Measurements from ENCODE around the gene WWC2.

WWC2 gene

GRCh38 chr4:183205193-183205592 is 106.1 kb downstream of the WWC2 start:
- no peak for DNase-seq

- DNase-seq = no peak
These were observed 106.7 kb downstream of the WWC2 start for GRCh38 chr4:183205709-183206108.

GRCh38 chr4:183211533-183211932 is 112.5 kb downstream of the WWC2 start:
- no peak for DNase-seq

GRCh38 chr4:183213996-183214395 is 114.9 kb downstream of the WWC2 start:
- DNase-seq = no peak

GRCh38 chr4:183214912-183215488 is 115.9 kb downstream of the WWC2 start:
- DNase-seq = no peak

GRCh38 chr4:183220236-183220635 is 121.2 kb downstream of the WWC2 start:
- no peak for DNase-seq

- DNase-seq = peak; percentile 10
These were observed 124.0 kb downstream of the WWC2 start for GRCh38 chr4:183223053-183223452.

GRCh38 chr4:183229397-183229796 is 130.3 kb downstream of the WWC2 start:
- DNase-seq = no peak

DNA sequence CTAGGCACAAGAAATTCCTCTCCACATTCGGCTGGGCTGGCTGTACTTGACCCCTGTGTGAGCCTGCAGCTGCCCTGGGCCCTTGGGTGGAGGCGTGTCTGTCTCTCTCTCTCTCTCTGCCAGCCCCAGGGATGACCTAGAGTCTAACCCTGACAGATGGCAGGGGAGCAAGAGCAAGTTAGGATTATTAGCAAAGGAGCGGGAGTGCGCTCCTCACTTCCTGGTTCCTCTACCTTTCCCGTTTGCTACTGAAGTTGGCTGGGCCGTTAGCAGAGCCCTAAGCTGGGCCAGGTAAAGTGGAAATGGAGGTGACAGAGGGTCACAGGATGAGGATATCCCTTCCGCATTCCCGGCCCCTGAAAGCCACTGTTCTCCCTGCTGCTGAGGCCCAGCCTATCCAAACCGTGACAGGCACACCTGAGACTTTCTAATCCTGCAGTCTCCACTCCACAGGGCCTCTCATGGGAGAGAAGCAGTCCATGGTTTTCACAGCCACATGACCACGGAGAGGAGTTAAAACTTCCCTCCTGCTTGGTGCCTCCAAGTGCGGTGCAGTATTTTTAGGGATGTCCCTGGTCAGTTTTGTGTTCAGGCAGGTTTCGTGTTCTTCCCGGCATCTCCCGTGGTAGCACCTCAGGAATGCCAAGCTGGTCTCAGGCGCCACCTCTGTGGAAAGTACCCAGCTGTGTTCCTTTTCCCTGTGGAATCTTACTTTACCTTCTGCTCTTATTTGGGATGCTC is 141.7 kb downstream of the WWC2 start:
- no peak for DNase-seq

GRCh38 chr4:183241322-183241640 is 142.2 kb downstream of the WWC2 start:
- DNase-seq = peak; percentile 92

DNA sequence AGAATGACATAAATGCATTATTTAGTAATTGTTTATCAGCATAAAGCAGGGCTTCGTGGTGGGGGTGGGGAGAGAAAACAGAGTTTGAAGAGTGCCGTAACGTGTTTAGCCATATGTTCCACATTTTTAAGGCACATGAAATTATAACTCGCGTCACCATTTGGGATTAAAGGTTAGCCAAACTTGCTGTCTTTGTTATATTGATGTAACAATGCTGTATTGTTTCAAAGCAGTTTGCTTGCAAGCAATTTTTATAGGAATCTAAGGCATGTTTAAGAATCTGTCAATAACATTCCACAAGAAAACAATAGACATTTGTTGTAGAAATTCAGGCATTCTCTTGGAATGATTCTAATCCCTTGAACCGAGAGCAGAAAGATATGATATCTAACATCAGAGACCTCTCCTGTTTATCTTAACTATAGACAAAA is 142.7 kb downstream of the WWC2 start:
- no peak for DNase-seq

DNA sequence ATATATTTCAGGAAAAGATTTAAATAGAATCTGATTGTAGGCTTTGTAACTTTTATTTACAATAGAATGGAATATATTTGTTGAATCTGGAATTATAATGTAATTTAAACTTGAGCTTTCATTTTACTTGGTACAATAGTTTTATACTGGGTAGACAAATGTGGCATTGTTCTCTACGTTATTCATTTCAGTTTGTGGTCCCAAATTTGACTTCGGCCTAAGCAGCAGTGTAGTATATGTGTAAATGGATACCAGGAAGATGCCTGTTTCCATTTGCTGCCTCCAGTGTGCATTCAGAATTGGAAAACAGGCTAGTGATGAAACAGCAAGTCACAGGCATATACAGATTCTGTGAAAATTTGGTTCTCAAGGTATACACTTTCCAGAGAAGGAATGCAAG is 143.2 kb downstream of the WWC2 start:
- no peak for DNase-seq

DNA sequence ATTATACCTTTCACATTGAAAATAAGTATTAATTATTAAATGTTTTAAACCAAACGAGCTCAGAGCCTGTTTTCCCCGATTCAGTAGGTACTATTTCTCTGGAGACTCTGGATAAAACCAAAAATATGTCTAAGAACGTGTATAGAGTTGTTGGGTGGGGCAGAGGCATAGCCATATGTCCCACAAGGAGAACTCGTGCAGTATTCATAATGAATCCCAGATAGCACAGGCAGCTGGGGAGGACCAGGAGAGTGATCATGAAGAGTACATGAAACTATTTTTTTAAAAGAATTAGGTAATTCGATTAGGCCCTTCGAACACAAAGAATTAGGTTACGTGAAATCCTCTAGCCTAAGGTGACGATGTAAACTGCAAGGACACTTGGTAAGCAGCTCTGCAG is 145.0 kb downstream of the WWC2 start:
- no peak for DNase-seq

GRCh38 chr4:183244506-183244905 is 145.4 kb downstream of the WWC2 start:
- no peak for DNase-seq

DNA sequence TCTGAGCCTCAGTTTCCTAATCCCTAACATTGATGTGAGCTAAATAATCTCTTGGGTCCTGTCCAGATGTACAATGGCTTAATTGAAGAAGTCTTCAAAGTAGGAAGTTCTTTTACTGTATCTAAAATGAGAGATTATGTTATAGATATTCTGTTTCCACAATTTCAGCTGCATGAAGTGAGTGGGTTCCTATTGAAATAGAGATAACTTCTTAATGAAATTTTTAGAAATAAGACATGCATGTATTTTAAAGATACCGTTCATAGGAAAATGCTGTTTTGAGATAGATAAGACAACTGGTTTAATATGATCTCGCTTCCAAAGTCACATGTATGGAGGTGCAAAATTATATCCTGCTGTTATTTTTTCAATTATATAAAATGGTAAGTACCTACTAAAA is 149.1 kb downstream of the WWC2 start:
- DNase-seq = no peak

- peak; percentile 76 for DNase-seq
These were observed 150.8 kb downstream of the WWC2 start for GRCh38 chr4:183249854-183250253.

DNA sequence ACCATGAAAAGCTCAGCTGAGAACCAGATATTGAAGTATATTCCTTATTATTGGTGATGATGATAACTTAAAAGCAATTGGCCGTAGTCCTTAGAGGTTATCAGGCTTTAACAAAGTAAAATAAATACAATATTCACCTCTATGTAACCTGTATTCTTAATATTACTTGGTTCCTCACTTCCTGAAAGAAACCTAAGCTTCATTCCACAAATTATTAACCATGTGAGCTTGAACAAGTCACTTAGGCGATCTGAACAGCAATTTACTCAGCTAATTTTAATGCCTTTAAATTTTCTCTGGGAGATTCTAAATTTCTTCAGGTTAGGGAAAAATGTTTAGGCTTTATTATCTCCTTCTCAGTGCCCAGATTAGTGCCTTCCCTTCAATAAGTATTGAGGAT is 151.8 kb downstream of the WWC2 start:
- DNase-seq = no peak

DNA sequence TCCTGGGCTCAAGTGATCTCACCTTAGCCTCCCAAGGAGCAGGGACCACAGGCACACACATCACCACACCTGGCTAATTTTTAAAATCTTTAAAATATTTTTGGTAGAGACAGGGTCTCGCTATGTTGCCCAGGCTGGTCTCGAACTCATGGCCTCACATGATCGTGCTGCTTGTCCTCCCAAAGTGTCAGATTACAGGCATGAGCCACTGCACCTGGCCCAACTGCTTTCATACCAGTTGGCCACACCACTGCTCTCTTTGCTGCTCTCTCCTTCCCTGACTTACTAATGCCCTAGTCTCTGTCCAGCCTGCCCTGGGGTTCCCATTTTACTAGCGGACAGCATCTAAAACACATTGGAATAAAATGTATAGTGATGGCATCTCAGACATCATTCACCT is 153.9 kb downstream of the WWC2 start:
- DNase-seq = no peak

- DNase-seq = no peak
These were observed 154.4 kb downstream of the WWC2 start for GRCh38 chr4:183253451-183253850.

DNA sequence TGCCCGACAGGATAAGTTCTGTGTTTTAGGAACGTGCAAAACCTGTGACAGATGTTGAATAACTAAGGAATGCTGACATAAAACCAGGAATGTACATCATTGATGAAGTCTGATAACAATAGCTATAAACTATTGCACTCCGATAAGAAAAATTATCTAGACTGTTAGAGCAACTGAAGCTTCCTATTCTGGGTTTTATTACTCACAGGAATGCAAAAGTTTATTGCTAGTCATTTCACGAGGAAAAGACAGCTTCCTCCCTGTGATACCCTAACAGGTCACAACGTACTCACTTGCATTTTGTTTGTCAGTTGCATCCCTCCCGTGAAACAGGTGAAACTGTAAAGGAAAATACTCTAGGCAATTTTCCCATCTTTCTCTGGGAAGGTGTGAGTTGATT is 155.1 kb downstream of the WWC2 start:
- DNase-seq = no peak

DNA sequence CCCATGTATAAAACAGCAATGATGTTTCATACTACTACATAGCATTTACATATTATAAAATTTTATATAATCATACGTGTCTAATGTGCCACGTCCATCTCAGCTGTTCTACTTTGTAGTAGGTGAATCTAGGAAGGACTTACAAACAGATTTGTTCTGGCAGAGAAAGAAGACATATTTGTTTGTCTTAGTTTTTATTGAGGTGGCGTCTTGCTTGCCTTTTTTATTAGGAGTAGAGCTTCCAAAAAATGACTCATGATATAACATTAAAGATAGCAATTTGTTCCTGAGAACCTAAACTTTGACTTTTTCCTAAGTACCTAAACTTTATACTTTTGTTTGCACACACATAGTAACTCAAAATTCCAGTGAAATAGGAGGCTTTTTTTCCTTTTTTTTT is 156.4 kb downstream of the WWC2 start:
- no peak for DNase-seq

DNA sequence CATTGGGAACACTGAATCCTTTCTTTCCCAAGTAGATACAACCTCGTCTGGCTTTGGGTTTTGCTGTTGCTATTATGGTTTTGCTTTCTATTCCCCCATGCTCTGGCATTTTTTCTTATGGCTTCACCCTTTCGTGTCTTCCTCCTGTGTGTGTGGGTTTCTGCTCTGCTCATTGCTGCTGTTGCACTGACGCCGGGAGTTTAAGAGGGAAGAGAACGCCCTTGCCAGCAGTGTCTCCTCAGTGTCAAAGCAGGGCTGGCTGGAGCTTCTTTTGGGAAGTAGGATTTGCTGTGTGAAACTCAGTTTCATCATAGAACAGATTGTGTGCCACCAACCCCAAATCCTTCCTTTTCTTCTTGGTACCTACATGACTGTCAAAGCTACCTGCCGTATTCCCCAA is 157.3 kb downstream of the WWC2 start:
- DNase-seq = no peak

- DNase-seq = peak; percentile 61
These were observed 157.8 kb downstream of the WWC2 start for GRCh38 chr4:183256756-183257385.

- DNase-seq = no peak
These were observed 158.8 kb downstream of the WWC2 start for GRCh38 chr4:183257808-183258207.

Data from OCI-M1 (cell line).